Measurements from ENCODE around the gene SMARCC2. TPM values are rescaled to one million over a fixed set of nuclear protein-coding genes. Genes with fewer than 3 reads are reported as not detected.

SMARCC2 gene
- total RNA-seq, 4 donors from 2014 or later: 63.8 to 231 (median 135) TPM

DNA sequence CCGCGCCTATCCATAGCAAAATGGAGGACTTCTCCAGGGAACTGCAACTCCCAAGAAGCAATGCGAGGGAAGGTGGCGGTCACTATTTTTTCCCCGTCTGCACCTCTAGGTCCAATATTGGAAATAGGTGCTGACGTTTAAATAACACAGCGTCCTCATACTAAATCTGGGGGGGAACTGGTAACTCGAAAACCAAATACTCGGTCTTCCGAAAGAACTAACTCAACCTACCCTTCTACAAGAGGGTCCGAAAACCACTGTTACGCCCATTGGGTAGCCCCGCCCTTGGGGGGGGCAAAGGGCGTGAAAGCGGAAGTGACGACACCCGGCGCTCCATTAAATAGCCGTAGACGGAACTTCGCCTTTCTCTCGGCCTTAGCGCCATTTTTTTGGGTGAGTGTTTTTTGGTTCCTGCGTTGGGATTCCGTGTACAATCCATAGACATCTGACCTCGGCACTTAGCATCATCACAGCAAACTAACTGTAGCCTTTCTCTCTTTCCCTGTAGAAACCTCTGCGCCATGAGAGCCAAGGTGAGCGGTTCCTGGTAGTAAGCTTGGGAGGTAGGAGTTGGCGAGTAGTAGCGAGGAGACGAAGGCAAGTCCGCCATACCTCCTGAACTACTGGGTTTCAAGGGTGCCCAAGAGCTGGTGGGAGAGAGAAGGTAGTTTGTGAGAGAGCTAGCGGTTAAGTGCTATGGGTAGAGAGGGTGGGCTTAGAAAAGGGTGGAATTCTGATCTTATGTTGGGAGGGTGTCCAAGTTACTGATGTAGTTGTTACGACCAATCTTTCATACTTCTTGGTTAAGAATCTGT lies 72.8 kb downstream of the SMARCC2 start, which contains the start of gene RPL41:
RPL41 (plus strand) TSS at position 367 of the 815 bp plus-strand sequence.
- peak; percentile 97 for DNase-seq
- Histone ChIP-seq H3K9me3 (no peaks in the 10 kb centered on the region), H3K27me3 (no peaks in the 10 kb centered on the region), H3K27ac (peak within 1 kb of the TSS; percentile 91 to 99 (median 96)), H3K36me3 (peaks cover 0 to 14% (median 5%) of the 10 kb centered on the region in 4 donors), H3K4me3 (peak within 1 kb of the TSS; percentile 54 to 78 (median 69)), H3K4me1 (peaks cover 8 to 22% (median 20%) of the 10 kb centered on the region in 4 donors)
- 0% methylated on average over 14 to 34 of the region's 34 CpGs for WGBS, 2 donors (ENCODE audit: low coverage in 1 of 2)
- in situ Hi-C loops (cut with MboI; ENCODE audit: low pct_ligation_motif_present in 1 of 4, low pct_unique_long_range_greater_than_20kb in 1 of 4, low sequenced_read_pairs in 3 of 4): loop anchor here in 2 of 4 donors (10.0 kb wide), 2 partner anchors 72 to 392 kb away; partner anchors contain the start of genes CD63 (in 1 of the 2), RDH5 (in 1 of the 2) and RPS26 (in 1 of the 2)
- intact Hi-C loops (cut with DNase I; ENCODE audit: low total_unique reads): loop anchor here (2.0 kb wide), 1 partner anchor 106 kb away; no protein-coding TSS in a partner anchor
- TF ChIP-seq POLR2A (IDR thresholded peaks at IDR 0.05) (peak; percentile 99), EP300 (IDR thresholded peaks at IDR 0.05; ENCODE audit: low read depth) (peak; percentile 5), POLR2AphosphoS5 (IDR thresholded peaks at IDR 0.05) (peak; percentile 99 to 100 (median 99)), CTCF (IDR thresholded peaks at IDR 0.05) (peak in 3 of 5 experiments; percentile 5 to 49 (median 34))

GRCh38 chr12:56115329-56115728 lies 74.0 kb downstream of the SMARCC2 start:
- in situ Hi-C loops (cut with MboI; ENCODE audit: low pct_ligation_motif_present in 1 of 4, low pct_unique_long_range_greater_than_20kb in 1 of 4, low sequenced_read_pairs in 3 of 4): loop anchor here in 2 of 4 donors (10.0 kb wide), 2 partner anchors 71 to 391 kb away; partner anchors contain the start of genes CD63 (in 1 of the 2), RDH5 (in 1 of the 2) and RPS26 (in 1 of the 2)
- Histone ChIP-seq H3K9me3 (no peaks in the 10 kb centered on the region), H3K36me3 (peaks cover 0 to 25% (median 11%) of the 10 kb centered on the region in 4 donors), H3K4me1 (peaks cover 8 to 22% (median 20%) of the 10 kb centered on the region in 4 donors), H3K27me3 (no peaks in the 10 kb centered on the region), H3K4me3 (peak overlapping the region in 3 of 4 donors; percentile 54 to 75 (median 63)), H3K27ac (peak overlapping the region; percentile 91 to 99 (median 96))
- intact Hi-C loops (cut with DNase I; ENCODE audit: low total_unique reads): no loop called here
- TF ChIP-seq POLR2A (IDR thresholded peaks at IDR 0.05): no peak
- TF ChIP-seq CTCF (IDR thresholded peaks at IDR 0.05): no peak
- TF ChIP-seq EP300 (IDR thresholded peaks at IDR 0.05; ENCODE audit: low read depth): no peak
- TF ChIP-seq POLR2AphosphoS5 (IDR thresholded peaks at IDR 0.05): no peak
- DNase-seq: no peak
- WGBS, 2 donors (ENCODE audit: low coverage in 1 of 2): 0 to 48% methylated on average over 2 to 10 of the region's 10 CpGs

DNA sequence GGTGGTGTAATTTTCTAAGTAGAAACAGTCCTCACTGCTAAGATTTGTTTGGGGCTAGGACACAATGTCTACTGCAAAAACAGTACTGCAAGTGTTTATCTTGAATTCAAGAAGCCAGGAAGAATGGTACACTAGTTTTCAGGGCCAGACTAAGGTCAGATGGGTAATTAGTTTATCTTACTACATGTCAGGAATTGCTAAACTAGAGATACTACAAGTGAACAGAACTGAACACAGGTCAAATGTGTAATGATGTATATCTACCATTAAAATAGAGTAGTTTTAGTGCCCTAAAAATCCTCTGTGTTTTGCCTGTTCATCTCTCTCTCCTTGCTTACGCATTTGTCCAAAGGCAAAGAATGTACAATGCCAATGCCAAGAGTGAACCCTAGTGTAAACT lies 75.2 kb downstream of the SMARCC2 start:
- no peak overlapping the region for H3K27ac ChIP-seq
- in situ Hi-C loops (cut with MboI; ENCODE audit: low pct_ligation_motif_present in 1 of 4, low pct_unique_long_range_greater_than_20kb in 1 of 4, low sequenced_read_pairs in 3 of 4) (loop anchor here in 2 of 4 donors (10.0 kb wide), 2 partner anchors 69 to 389 kb away; partner anchors contain the start of genes CD63 (in 1 of the 2), RDH5 (in 1 of the 2) and RPS26 (in 1 of the 2)), intact Hi-C loops (cut with DNase I; ENCODE audit: low total_unique reads) (no loop called here)
- no peaks in the 10 kb centered on the region for H3K9me3 ChIP-seq
- 91 to 100% methylated on average over 1 of the region's 1 CpG for WGBS, 2 donors (ENCODE audit: low coverage in 1 of 2)
- H3K4me1 ChIP-seq: peaks cover 6 to 13% (median 8%) of the 10 kb centered on the region in 4 donors
- TF ChIP-seq POLR2A (IDR thresholded peaks at IDR 0.05) (no peak), CTCF (IDR thresholded peaks at IDR 0.05) (no peak), POLR2AphosphoS5 (IDR thresholded peaks at IDR 0.05) (no peak)
- H3K36me3 ChIP-seq: peaks cover 0 to 34% (median 17%) of the 10 kb centered on the region in 4 donors
- no peak overlapping the region for H3K4me3 ChIP-seq
- no peaks in the 10 kb centered on the region for H3K27me3 ChIP-seq
- DNase-seq: no peak

Other genes starting within 250 kb of the SMARCC2 start
- 1 to 10 TPM in 3 of 4 donors, not detected in 1; 2.4 to 7.0 (median 4.9) TPM for gene PMEL, start 223.4 kb downstream of the SMARCC2 start, total RNA-seq
- gene CDK2, start 222.7 kb downstream of the SMARCC2 start, total RNA-seq: 10 to 100 TPM in 3 of 4 donors, 1 to 10 TPM in 1; 6.7 to 22.3 (median 11.1) TPM
- gene RAB5B, start 215.4 kb downstream of the SMARCC2 start, total RNA-seq: 10 to 100 TPM; 66.3 to 97.5 (median 88.4) TPM
- 10 to 100 TPM; 30.1 to 45.3 (median 33.9) TPM for gene SUOX, start 192.2 kb downstream of the SMARCC2 start, total RNA-seq
- 1 to 10 TPM; 1.9 to 6.2 (median 3.9) TPM for gene IKZF4, start 168.4 kb downstream of the SMARCC2 start, total RNA-seq
- gene RPS26, start 147.6 kb downstream of the SMARCC2 start, total RNA-seq: 1,000 to 10,000 TPM in 2 of 4 donors, 100 to 1,000 TPM in 2; 283 to 2,670 (median 937) TPM
- gene ERBB3, start 109.3 kb downstream of the SMARCC2 start, total RNA-seq: 100 to 1,000 TPM; 270 to 634 (median 340) TPM
- gene PA2G4, start 84.9 kb downstream of the SMARCC2 start, total RNA-seq: 10 to 100 TPM; 22.1 to 63.0 (median 44.8) TPM
- gene RPL41, start 72.8 kb downstream of the SMARCC2 start, total RNA-seq: 1,000 to 10,000 TPM in 2 of 4 donors, 100 to 1,000 TPM in 2; 841 to 2,950 (median 1,684) TPM
- gene ZC3H10, start 71.2 kb downstream of the SMARCC2 start, total RNA-seq: 10 to 100 TPM in 1 of 4 donors, 1 to 10 TPM in 3; 3.7 to 10.1 (median 4.5) TPM
- gene ESYT1, start 61.2 kb downstream of the SMARCC2 start, total RNA-seq: 100 to 1,000 TPM in 2 of 4 donors, 10 to 100 TPM in 2; 94.2 to 133 (median 97.9) TPM
- gene MYL6B, start 36.9 kb downstream of the SMARCC2 start, total RNA-seq: 10 to 100 TPM in 3 of 4 donors, not detected in 1; 26.4 to 30.0 (median 26.7) TPM
- gene MYL6, start 31.1 kb downstream of the SMARCC2 start, total RNA-seq: 1,000 to 10,000 TPM; 1,233 to 3,440 (median 2,458) TPM
- 10 to 100 TPM; 39.0 to 51.3 (median 42.7) TPM for gene RNF41, start 32.4 kb upstream of the SMARCC2 start, total RNA-seq
- gene NABP2, start 34.9 kb upstream of the SMARCC2 start, total RNA-seq: 10 to 100 TPM in 3 of 4 donors, 1 to 10 TPM in 1; 4.9 to 26.8 (median 15.5) TPM
- gene SLC39A5, start 40.6 kb upstream of the SMARCC2 start, total RNA-seq: 100 to 1,000 TPM; 225 to 325 (median 283) TPM
- gene ANKRD52, start 68.9 kb upstream of the SMARCC2 start, total RNA-seq: 100 to 1,000 TPM in 1 of 4 donors, 10 to 100 TPM in 3; 28.4 to 120 (median 40.0) TPM
- gene COQ10A, start 77.5 kb upstream of the SMARCC2 start, total RNA-seq: 10 to 100 TPM in 3 of 4 donors, 1 to 10 TPM in 1; 6.7 to 51.5 (median 27.9) TPM
- 100 to 1,000 TPM in 3 of 4 donors, 10 to 100 TPM in 1; 92.4 to 297 (median 213) TPM for gene CS, start 110.8 kb upstream of the SMARCC2 start, total RNA-seq
- gene CNPY2, start 126.5 kb upstream of the SMARCC2 start, total RNA-seq: 10 to 100 TPM; 34.0 to 87.2 (median 51.8) TPM
- 100 to 1,000 TPM in 1 of 4 donors, 10 to 100 TPM in 3; 45.2 to 206 (median 58.0) TPM for gene PAN2, start 144.5 kb upstream of the SMARCC2 start, total RNA-seq
- 1 to 10 TPM in 1 of 4 donors, not detected in 3; 1.3 TPM for gene IL23A, start 149.4 kb upstream of the SMARCC2 start, total RNA-seq
- gene STAT2, start 170.6 kb upstream of the SMARCC2 start, total RNA-seq: 100 to 1,000 TPM in 3 of 4 donors, 10 to 100 TPM in 1; 85.6 to 192 (median 115) TPM
- not detected for gene APOF, start 173.4 kb upstream of the SMARCC2 start, total RNA-seq